Mucosa of descending colon (tissue), 3 donors: ENCODE data around the gene CRYBG2. TPM values are rescaled to one million over a fixed set of nuclear protein-coding genes. Genes with fewer than 3 reads are reported as not detected.
A peak's percentile ranks its signal among the peaks of the same experiment; 100 is the strongest.

Experiments used
- ATAC-seq: fragments of 200-7000 bp; cut with Tn5 transposase; one replicate; pipeline ENCODE4 v1.9.1; 2020; ENCODE audit warnings: mild to moderate bottlenecking, moderate library complexity
- DNase-seq, 3 donors: peaks; one replicate each; pipeline ENCODE4 v3.0.0-alpha.2; 2020
- H3K36me3 ChIP-seq: fragments of 200-600 bp; one replicate; pipeline ENCODE4 v1.8.0; 2021; ENCODE audit warnings: low read depth, mild to moderate bottlenecking
- H3K4me1 ChIP-seq: fragments of 200-600 bp; one replicate; pipeline ENCODE4 v1.8.0; 2021; ENCODE audit warnings: low read depth, mild to moderate bottlenecking
- H3K4me3 ChIP-seq: fragments of 200-600 bp; one replicate; pipeline ENCODE4 v1.8.0; 2021; ENCODE audit warnings: mild to moderate bottlenecking
- H3K9me3 ChIP-seq: fragments of 200-600 bp; one replicate; pipeline ENCODE4 v1.8.0; 2021; ENCODE audit warnings: mild to moderate bottlenecking
- CTCF ChIP-seq: fragments of 200-600 bp; IDR thresholded peaks from one replicate; pipeline ENCODE4 v1.8.0; 2022; ENCODE audit warnings: antibody characterized with exemption, mild to moderate bottlenecking
- intact Hi-C, 2 donors: fragments of 100-400 bp; cut with DNase I in 1 of 2; cut with micrococcal nuclease in 1 of 2; formaldehyde crosslinking; loops; one replicate each; pipeline versions ENCODE4 v1.11.0 to v1.11.1; 2022; cut with DNase I, micrococcal nuclease
- total RNA-seq, 3 donors: library from RNA; stranded (reverse); fragmentation: NEBNext Ultra II Directional in 2 of 3; extraction: Animal tissue kit (Norgen Biotek cat#: 25700) in 2 of 3; gene quantifications; one replicate each; pipeline versions ENCODE4 v1.2.1 to v1.2.4, GENCODE V29; 2021 to 2023
- donor health status: DM: no; HTN: no; CAD: no; lungs with moderate emphysema.
- donor health status: DM: no; HTN: no; CAD: no.
- donor health status: DM: no; HTN: yes; CAD: no.

CRYBG2 gene
- total RNA-seq, 3 donors from 2014 or later = 19.4 to 27.7 (median 19.6) TPM

GRCh38 chr1:26356106-26356505, 2.2 kb upstream of the CRYBG2 start:
- no peak overlapping the region for H3K4me3 ChIP-seq
- H3K4me1 ChIP-seq = peaks cover 48% of the 10 kb centered on the region
- ATAC-seq = no peak
- no peaks in the 10 kb centered on the region for H3K9me3 ChIP-seq
- no peaks in the 10 kb centered on the region for H3K36me3 ChIP-seq
- TF ChIP-seq CTCF = no peak
- DNase-seq = no peak
- intact Hi-C loops = no loop called here

- Histone ChIP-seq H3K4me3 (no peak overlapping the region), H3K36me3 (no peaks in the 10 kb centered on the region), H3K4me1 (peaks cover 38% of the 10 kb centered on the region), H3K9me3 (no peaks in the 10 kb centered on the region)
- TF ChIP-seq CTCF = no peak
- ATAC-seq (no peak), DNase-seq (no peak)
- intact Hi-C loops = no loop called here
Observed at GRCh38 chr1:26354972-26355371, 1.0 kb upstream of the CRYBG2 start.

GRCh38 chr1:26353210-26353859, 595 bp downstream of the CRYBG2 start:
- Histone ChIP-seq H3K36me3 (no peaks in the 10 kb centered on the region), H3K4me3 (no peak overlapping the region), H3K4me1 (peaks cover 25% of the 10 kb centered on the region), H3K9me3 (no peaks in the 10 kb centered on the region)
- TF ChIP-seq CTCF = no peak
- intact Hi-C loops = no loop called here
- no peak for DNase-seq
- no peak for ATAC-seq

- no peak for DNase-seq
- ATAC-seq = no peak
- intact Hi-C loops = no loop called here
- H3K4me3 ChIP-seq = no peak overlapping the region
- H3K36me3 ChIP-seq = no peaks in the 10 kb centered on the region
- no peaks in the 10 kb centered on the region for H3K9me3 ChIP-seq
- peaks cover 19% of the 10 kb centered on the region for H3K4me1 ChIP-seq
- no peak for TF ChIP-seq CTCF
Observed at GRCh38 chr1:26352338-26352679, 1.6 kb downstream of the CRYBG2 start.

- Histone ChIP-seq H3K4me3 (no peak overlapping the region), H3K36me3 (no peaks in the 10 kb centered on the region), H3K9me3 (no peaks in the 10 kb centered on the region), H3K4me1 (peaks cover 16% of the 10 kb centered on the region)
- intact Hi-C loops = no loop called here
- TF ChIP-seq CTCF = no peak
- peak; percentile 57 for ATAC-seq
- DNase-seq = no peak
Observed at GRCh38 chr1:26351590-26352337, 2.2 kb downstream of the CRYBG2 start.
